Measurements from ENCODE around the gene PC.

DNA sequence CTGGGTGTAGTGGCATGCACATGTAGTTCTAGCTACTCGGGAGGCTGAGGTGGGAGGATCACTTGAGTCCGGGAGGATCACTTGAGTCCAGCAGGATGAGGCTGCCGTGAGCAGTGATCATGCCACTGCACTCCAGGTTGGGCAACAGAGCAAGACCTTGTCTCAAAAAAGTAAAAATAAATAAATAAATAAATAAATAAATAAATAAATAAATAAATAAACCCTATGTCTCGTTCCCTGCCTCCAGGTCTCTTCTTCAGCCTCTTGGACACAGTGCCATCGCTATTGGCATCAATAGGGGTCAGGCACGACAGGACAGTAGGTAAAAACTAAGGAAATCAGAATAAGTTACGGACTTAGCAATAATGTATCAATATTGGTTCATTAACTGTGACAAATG lies 41.4 kb upstream of the PC start:
- TF ChIP-seq, protein P1, sequence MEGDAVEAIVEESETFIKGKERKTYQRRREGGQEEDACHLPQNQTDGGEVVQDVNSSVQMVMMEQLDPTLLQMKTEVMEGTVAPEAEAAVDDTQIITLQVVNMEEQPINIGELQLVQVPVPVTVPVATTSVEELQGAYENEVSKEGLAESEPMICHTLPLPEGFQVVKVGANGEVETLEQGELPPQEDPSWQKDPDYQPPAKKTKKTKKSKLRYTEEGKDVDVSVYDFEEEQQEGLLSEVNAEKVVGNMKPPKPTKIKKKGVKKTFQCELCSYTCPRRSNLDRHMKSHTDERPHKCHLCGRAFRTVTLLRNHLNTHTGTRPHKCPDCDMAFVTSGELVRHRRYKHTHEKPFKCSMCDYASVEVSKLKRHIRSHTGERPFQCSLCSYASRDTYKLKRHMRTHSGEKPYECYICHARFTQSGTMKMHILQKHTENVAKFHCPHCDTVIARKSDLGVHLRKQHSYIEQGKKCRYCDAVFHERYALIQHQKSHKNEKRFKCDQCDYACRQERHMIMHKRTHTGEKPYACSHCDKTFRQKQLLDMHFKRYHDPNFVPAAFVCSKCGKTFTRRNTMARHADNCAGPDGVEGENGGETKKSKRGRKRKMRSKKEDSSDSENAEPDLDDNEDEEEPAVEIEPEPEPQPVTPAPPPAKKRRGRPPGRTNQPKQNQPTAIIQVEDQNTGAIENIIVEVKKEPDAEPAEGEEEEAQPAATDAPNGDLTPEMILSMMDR (IDR thresholded peaks at IDR 0.05): no peak
- TF ChIP-seq POLR2A (IDR thresholded peaks at IDR 0.05): no peak
